Peyer's patch (tissue), 4 donors: ENCODE measurements around the gene ARID3B. TPM values are rescaled to one million over a fixed set of nuclear protein-coding genes. Genes with fewer than 3 reads are reported as not detected.
"Not testable (repeated sequence)": the region's sequence is repeated elsewhere in the genome, so short reads cannot be mapped to it uniquely, and the experiment has no call there.

Experiments
- DNase-seq, 3 donors: peaks; one replicate each; pipeline ENCODE4 v3.0.0-alpha.2; 2017 to 2019
- H3K27ac ChIP-seq, 4 donors: fragments of 200-600 bp; sonication (generic); one replicate each; pipeline ENCODE4 v1.5.1; 2016 to 2019
- H3K27me3 ChIP-seq, 2 donors: fragments of 200-600 bp; sonication (generic); one replicate each; pipeline ENCODE4 v1.5.1; 2019
- H3K36me3 ChIP-seq, 3 donors: fragments of 200-600 bp; sonication (generic); one replicate each; pipeline ENCODE4 v1.5.1; 2016 to 2019
- H3K4me1 ChIP-seq, 4 donors: fragments of 200-600 bp; sonication (generic); one replicate each; pipeline ENCODE4 v1.5.1; 2016 to 2019
- H3K4me3 ChIP-seq, 4 donors: fragments of 200-600 bp; sonication (generic); 1 replicate in 3 of 4; 2 replicates in 1 of 4; pipeline ENCODE4 v1.5.1; 2016 to 2019; ENCODE audit warnings: mild to moderate bottlenecking in 1 of 4
- H3K9me3 ChIP-seq, 4 donors: fragments of 200-600 bp; sonication (generic); one replicate each; pipeline ENCODE4 v1.5.1; 2016 to 2019; ENCODE audit warnings: mild to moderate bottlenecking in 1 of 4
- CTCF ChIP-seq, 6 experiments: fragments of 450-650 bp in 4 of 6; fragments of 200-600 bp in 2 of 6; sonication (generic) in 1 of 6; IDR thresholded peaks; one replicate each; pipeline ENCODE4 v1.5.1; 2017 to 2019; ENCODE audit warnings: antibody characterized with exemption in 6 of 6, mild to moderate bottlenecking in 3 of 6, moderate library complexity in 1 of 6
- POLR2A ChIP-seq, 2 donors: fragments of 450-650 bp; IDR thresholded peaks; one replicate each; pipeline ENCODE4 v1.5.1; 2017; ENCODE audit warnings: antibody characterized with exemption in 2 of 2, mild to moderate bottlenecking in 2 of 2, moderate library complexity in 2 of 2
- total RNA-seq, 4 donors: library from RNA; depleted of rRNA; stranded (reverse); fragments of >200 nt; gene quantifications; one replicate each; pipeline ENCODE4 v1.1.0, GENCODE V29; 2016

The ARID3B gene
- total RNA-seq, 4 donors from 2014 or later, result 10.9 to 29.4 (median 21.6) TPM

- H3K36me3 ChIP-seq, result no peaks in the 10 kb centered on the region
- no peak overlapping the region for H3K4me3 ChIP-seq
- peaks cover 0 to 20% (median 5%) of the 10 kb centered on the region in 4 donors for H3K4me1 ChIP-seq
- no peaks in the 10 kb centered on the region for H3K27me3 ChIP-seq
- H3K27ac ChIP-seq, result no peak overlapping the region
- DNase-seq, result no peak
- H3K9me3 ChIP-seq, result no peaks in the 10 kb centered on the region
- TF ChIP-seq POLR2A (IDR thresholded peaks at IDR 0.05), result no peak
- no peak for TF ChIP-seq CTCF (IDR thresholded peaks at IDR 0.05)
Observed at GRCh38 chr15:74537736-74538135, 3.3 kb upstream of the ARID3B start.

GRCh38 chr15:74539521-74539920, 1.5 kb upstream of the ARID3B start:
- not testable (repeated sequence) for H3K9me3 ChIP-seq, DNase-seq, H3K36me3 ChIP-seq, H3K4me3 ChIP-seq, H3K27ac ChIP-seq, H3K27me3 ChIP-seq
- H3K4me1 ChIP-seq, result peaks cover 0 to 20% (median 5%) of the 10 kb centered on the region in 4 donors

- peak overlapping the region; percentile 70 to 95 (median 77) for H3K27ac ChIP-seq
- peaks cover 0 to 20% (median 5%) of the 10 kb centered on the region in 4 donors for H3K4me1 ChIP-seq
- peak overlapping the region; percentile 85 to 98 (median 92) for H3K4me3 ChIP-seq
- no peak for DNase-seq
- TF ChIP-seq CTCF (IDR thresholded peaks at IDR 0.05) (no peak), POLR2A (IDR thresholded peaks at IDR 0.05) (no peak)
- peaks cover 0 to 3% (median 0%) of the 10 kb centered on the region in 3 donors for H3K36me3 ChIP-seq
- no peaks in the 10 kb centered on the region for H3K9me3 ChIP-seq
- no peaks in the 10 kb centered on the region for H3K27me3 ChIP-seq
Observed at GRCh38 chr15:74540161-74540760, 759 bp upstream of the ARID3B start.

- TF ChIP-seq POLR2A (IDR thresholded peaks at IDR 0.05) (no peak), CTCF (IDR thresholded peaks at IDR 0.05) (no peak)
- Histone ChIP-seq H3K9me3 (no peaks in the 10 kb centered on the region), H3K36me3 (peaks cover 0 to 3% (median 0%) of the 10 kb centered on the region in 3 donors), H3K4me3 (peak overlapping the region; percentile 85 to 98 (median 92)), H3K27ac (peak overlapping the region; percentile 76 to 95 (median 86)), H3K27me3 (no peaks in the 10 kb centered on the region), H3K4me1 (peaks cover 0 to 33% (median 10%) of the 10 kb centered on the region in 4 donors)
- DNase-seq, result peak; percentile 51 to 74 (median 66)
Observed at GRCh38 chr15:74541494-74542165, 610 bp downstream of the ARID3B start.

- Histone ChIP-seq H3K4me1 (peaks cover 0 to 41% (median 12%) of the 10 kb centered on the region in 4 donors), H3K36me3 (peaks cover 0 to 3% (median under 1%) of the 10 kb centered on the region in 3 donors), H3K27ac (peak overlapping the region in 3 of 4 donors; percentile 76 to 95 (median 81)), H3K27me3 (no peaks in the 10 kb centered on the region), H3K4me3 (peak overlapping the region in 3 of 4 donors; percentile 85 to 93 (median 92)), H3K9me3 (no peaks in the 10 kb centered on the region)
- DNase-seq, result no peak
- TF ChIP-seq CTCF (IDR thresholded peaks at IDR 0.05) (no peak), POLR2A (IDR thresholded peaks at IDR 0.05) (no peak)
Observed at GRCh38 chr15:74542166-74543042, 1.4 kb downstream of the ARID3B start.
